ENCODE results near the gene CADPS.

CADPS gene

GRCh38 chr3:62554264-62554799, 320.9 kb downstream of the CADPS start:
- no peak overlapping the region for H3K4me3 ChIP-seq (ENCODE audit: low read depth, low read length, poor library complexity, severe bottlenecking)
- no peak overlapping the region for H3K4me2 ChIP-seq (ENCODE audit: low read length)
- H3F3A ChIP-seq (ENCODE audit: insufficient read depth, low read length), result no peaks in the 10 kb centered on the region
- no peaks in the 10 kb centered on the region for H3K36me3 ChIP-seq (ENCODE audit: insufficient read depth, low read length)
- H3K9me3 ChIP-seq (ENCODE audit: low read length), result no peaks in the 10 kb centered on the region
- TF ChIP-seq, protein P1, sequence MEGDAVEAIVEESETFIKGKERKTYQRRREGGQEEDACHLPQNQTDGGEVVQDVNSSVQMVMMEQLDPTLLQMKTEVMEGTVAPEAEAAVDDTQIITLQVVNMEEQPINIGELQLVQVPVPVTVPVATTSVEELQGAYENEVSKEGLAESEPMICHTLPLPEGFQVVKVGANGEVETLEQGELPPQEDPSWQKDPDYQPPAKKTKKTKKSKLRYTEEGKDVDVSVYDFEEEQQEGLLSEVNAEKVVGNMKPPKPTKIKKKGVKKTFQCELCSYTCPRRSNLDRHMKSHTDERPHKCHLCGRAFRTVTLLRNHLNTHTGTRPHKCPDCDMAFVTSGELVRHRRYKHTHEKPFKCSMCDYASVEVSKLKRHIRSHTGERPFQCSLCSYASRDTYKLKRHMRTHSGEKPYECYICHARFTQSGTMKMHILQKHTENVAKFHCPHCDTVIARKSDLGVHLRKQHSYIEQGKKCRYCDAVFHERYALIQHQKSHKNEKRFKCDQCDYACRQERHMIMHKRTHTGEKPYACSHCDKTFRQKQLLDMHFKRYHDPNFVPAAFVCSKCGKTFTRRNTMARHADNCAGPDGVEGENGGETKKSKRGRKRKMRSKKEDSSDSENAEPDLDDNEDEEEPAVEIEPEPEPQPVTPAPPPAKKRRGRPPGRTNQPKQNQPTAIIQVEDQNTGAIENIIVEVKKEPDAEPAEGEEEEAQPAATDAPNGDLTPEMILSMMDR (IDR thresholded peaks at IDR 0.05; ENCODE audit: low read length), result peak; percentile 39
- TF ChIP-seq EZH2 (IDR thresholded peaks at IDR 0.05; ENCODE audit: borderline replicate concordance, low read length), result no peak
- no peak overlapping the region for H3K27ac ChIP-seq (ENCODE audit: low read depth, low read length, poor library complexity, severe bottlenecking)
- no peaks in the 10 kb centered on the region for H3K79me2 ChIP-seq (ENCODE audit: insufficient read depth, low read length)
- no peaks in the 10 kb centered on the region for H3K27me3 ChIP-seq (ENCODE audit: insufficient read depth, low read length)
- H3K4me1 ChIP-seq (ENCODE audit: insufficient read depth, low read length, severe bottlenecking), result no peaks in the 10 kb centered on the region
- no peak overlapping the region for H2AFZ ChIP-seq (ENCODE audit: low read length)
- H3K9ac ChIP-seq (ENCODE audit: low read length), result no peak overlapping the region
- no peaks in the 10 kb centered on the region for H4K20me1 ChIP-seq (ENCODE audit: insufficient read depth, low read length)
- no peaks in the 10 kb centered on the region for H3K9me2 ChIP-seq (ENCODE audit: low read depth, low read length)

GRCh38 chr3:62553811-62554210, 321.4 kb downstream of the CADPS start:
- Histone ChIP-seq H3K27ac (ENCODE audit: low read depth, low read length, poor library complexity, severe bottlenecking) (no peak overlapping the region), H3K9ac (ENCODE audit: low read length) (no peak overlapping the region), H3K36me3 (ENCODE audit: insufficient read depth, low read length) (no peaks in the 10 kb centered on the region), H3K9me2 (ENCODE audit: low read depth, low read length) (no peaks in the 10 kb centered on the region), H3K9me3 (ENCODE audit: low read length) (no peaks in the 10 kb centered on the region), H3F3A (ENCODE audit: insufficient read depth, low read length) (no peaks in the 10 kb centered on the region), H3K4me1 (ENCODE audit: insufficient read depth, low read length, severe bottlenecking) (no peaks in the 10 kb centered on the region), H3K79me2 (ENCODE audit: insufficient read depth, low read length) (no peaks in the 10 kb centered on the region), H3K4me2 (ENCODE audit: low read length) (no peak overlapping the region), H3K4me3 (ENCODE audit: low read depth, low read length, poor library complexity, severe bottlenecking) (no peak overlapping the region), H4K20me1 (ENCODE audit: insufficient read depth, low read length) (no peaks in the 10 kb centered on the region), H3K27me3 (ENCODE audit: insufficient read depth, low read length) (no peaks in the 10 kb centered on the region), H2AFZ (ENCODE audit: low read length) (no peak overlapping the region)
- TF ChIP-seq EZH2 (IDR thresholded peaks at IDR 0.05; ENCODE audit: borderline replicate concordance, low read length), result no peak
- TF ChIP-seq, protein P1 (IDR thresholded peaks at IDR 0.05; ENCODE audit: low read length), result no peak

DNA sequence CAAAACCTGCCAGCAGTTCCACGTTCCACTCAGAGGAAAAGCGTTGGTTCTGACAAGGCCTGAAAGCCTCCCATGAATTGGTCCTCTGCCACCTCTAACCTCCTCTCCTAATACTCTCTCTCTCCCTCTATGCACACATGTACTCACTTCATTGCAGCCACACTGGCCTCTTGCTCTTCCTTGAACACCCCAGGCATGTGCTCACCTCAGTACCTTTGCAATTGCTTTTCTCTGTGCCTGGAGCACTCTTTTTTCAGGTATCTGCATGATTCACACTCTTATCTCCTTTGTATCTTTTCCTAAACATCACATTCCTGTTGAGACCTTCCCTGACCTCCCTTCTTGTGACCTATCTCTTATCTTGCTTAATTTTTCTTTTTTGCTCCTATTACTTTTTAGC, 323.7 kb downstream of the CADPS start:
- Histone ChIP-seq H3F3A (ENCODE audit: insufficient read depth, low read length) (no peaks in the 10 kb centered on the region), H3K79me2 (ENCODE audit: insufficient read depth, low read length) (no peaks in the 10 kb centered on the region), H3K4me3 (ENCODE audit: low read depth, low read length, poor library complexity, severe bottlenecking) (no peak overlapping the region), H3K27ac (ENCODE audit: low read depth, low read length, poor library complexity, severe bottlenecking) (no peak overlapping the region), H3K9me2 (ENCODE audit: low read depth, low read length) (no peaks in the 10 kb centered on the region), H3K27me3 (ENCODE audit: insufficient read depth, low read length) (no peaks in the 10 kb centered on the region), H3K4me2 (ENCODE audit: low read length) (no peak overlapping the region), H2AFZ (ENCODE audit: low read length) (no peak overlapping the region), H3K9ac (ENCODE audit: low read length) (no peak overlapping the region), H4K20me1 (ENCODE audit: insufficient read depth, low read length) (no peaks in the 10 kb centered on the region), H3K36me3 (ENCODE audit: insufficient read depth, low read length) (no peaks in the 10 kb centered on the region), H3K4me1 (ENCODE audit: insufficient read depth, low read length, severe bottlenecking) (no peaks in the 10 kb centered on the region), H3K9me3 (ENCODE audit: low read length) (no peaks in the 10 kb centered on the region)
- no peak for TF ChIP-seq EZH2 (IDR thresholded peaks at IDR 0.05; ENCODE audit: borderline replicate concordance, low read length)
- TF ChIP-seq, protein P1 (IDR thresholded peaks at IDR 0.05; ENCODE audit: low read length), result no peak

Measured in OCI-LY1 (cell line).